Inflammatory macrophage (primary cell): Measurements from ENCODE around the gene UBALD1.
A peak's percentile ranks its signal among the peaks of the same experiment; 100 is the strongest.

Source experiments
- DNase-seq, 2 donors: peaks; one replicate each; pipeline ENCODE4 v3.0.0-alpha.2; 2020 to 2022

Gene UBALD1

GRCh38 chr16:4616047-4616811, 1.5 kb upstream of the UBALD1 start:
- DNase-seq = peak; percentile 100

- DNase-seq = no peak
Observed at GRCh38 chr16:4615384-4616046, 827 bp upstream of the UBALD1 start.

- peak; percentile 36 to 50 for DNase-seq
Observed at GRCh38 chr16:4613636-4614570, 785 bp downstream of the UBALD1 start.

- DNase-seq = peak; percentile 13 to 30
Observed at GRCh38 chr16:4612977-4613635, 1.6 kb downstream of the UBALD1 start.

- no peak for DNase-seq
Observed at GRCh38 chr16:4612474-4612931, 2.2 kb downstream of the UBALD1 start.

GRCh38 chr16:4611337-4612021, 3.2 kb downstream of the UBALD1 start:
- no peak for DNase-seq

GRCh38 chr16:4610011-4611005, 4.4 kb downstream of the UBALD1 start:
- DNase-seq = no peak

- DNase-seq = no peak
Observed at GRCh38 chr16:4609200-4610010, 5.3 kb downstream of the UBALD1 start.

- no peak for DNase-seq
Observed at GRCh38 chr16:4608704-4608980, 6.0 kb downstream of the UBALD1 start.

- DNase-seq = no peak
Observed at GRCh38 chr16:4607841-4608703, 6.6 kb downstream of the UBALD1 start.

GRCh38 chr16:4606354-4606753, 8.3 kb downstream of the UBALD1 start:
- DNase-seq = no peak

GRCh38 chr16:4604401-4604800, 10.3 kb downstream of the UBALD1 start:
- no peak for DNase-seq

- DNase-seq = no peak
Observed at GRCh38 chr16:4603624-4604170, 11.0 kb downstream of the UBALD1 start.

GRCh38 chr16:4602331-4602730, 12.4 kb downstream of the UBALD1 start:
- no peak for DNase-seq

- no peak for DNase-seq
Observed at GRCh38 chr16:4601864-4602186, 12.9 kb downstream of the UBALD1 start.

- DNase-seq = no peak
Observed at GRCh38 chr16:4601036-4601863, 13.4 kb downstream of the UBALD1 start.

- no peak for DNase-seq
Observed at GRCh38 chr16:4599545-4599944, 15.1 kb downstream of the UBALD1 start.

- no peak for DNase-seq
Observed at GRCh38 chr16:4599037-4599436, 15.7 kb downstream of the UBALD1 start.
